ENCODE data around the gene ACER2. TPM values are rescaled to one million over a fixed set of nuclear protein-coding genes. Genes with fewer than 3 reads are reported as not detected.

The ACER2 gene
- total RNA-seq, 1 experiment from 2014 or later = 9.6 TPM

- Histone ChIP-seq H3K23ac (ENCODE audit: insufficient read length, low read depth, low read length) (no peak overlapping the region), H2AFZ (ENCODE audit: low read length) (no peak overlapping the region), H3K23me2 (ENCODE audit: insufficient read length, low read depth, low read length, poor library complexity, severe bottlenecking) (peaks cover 6% of the 10 kb centered on the region), H3K4me1 (ENCODE audit: insufficient read depth, low read length) (peaks cover 2% of the 10 kb centered on the region; the same call in 1 of the 2 replicates), H3K9me3 (ENCODE audit: control insufficient read depth, low read depth, low read length) (no peaks in the 10 kb centered on the region), H3K4ac (ENCODE audit: low read depth, low read length) (no peak overlapping the region), H4K91ac (ENCODE audit: insufficient read length, low read depth, low read length) (no peak overlapping the region), H2BK20ac (ENCODE audit: low read depth, low read length, poor library complexity, severe bottlenecking) (no peak overlapping the region), H3K79me2 (ENCODE audit: insufficient read depth, low read length) (peaks cover 8% of the 10 kb centered on the region; the same call in 1 of the 2 replicates), H3K27me3 (ENCODE audit: insufficient read depth, low read length) (no peaks in the 10 kb centered on the region), H4K20me1 (ENCODE audit: control insufficient read depth, insufficient read depth, insufficient read length) (no peaks in the 10 kb centered on the region), H2BK5ac (ENCODE audit: insufficient read length, low read length) (no peak overlapping the region), H4K8ac (replicated peaks; ENCODE audit: insufficient read length, low read depth, low read length) (no peak overlapping the region), H2BK12ac (ENCODE audit: insufficient read length, low read depth, low read length) (no peak overlapping the region), H3T11ph (ENCODE audit: low read length) (no peak overlapping the region), H3K27ac (ENCODE audit: insufficient read length, low read depth, low read length) (no peak overlapping the region), H3K9ac (ENCODE audit: extremely low read depth, insufficient read length, low read length) (peak overlapping the region; percentile 43), H2AK5ac (ENCODE audit: insufficient read length, low read length) (no peak overlapping the region), H2BK15ac (ENCODE audit: low read depth, low read length) (no peak overlapping the region), H3K4me2 (ENCODE audit: insufficient read depth, insufficient read length, low read length) (peak overlapping the region; percentile 88), H3K14ac (ENCODE audit: insufficient read depth, low read length) (no peak overlapping the region), H3K79me1 (ENCODE audit: insufficient read depth, low read depth, low read length, poor library complexity, severe bottlenecking) (no peaks in the 10 kb centered on the region), H3K18ac (ENCODE audit: insufficient read length, low read depth, low read length) (no peak overlapping the region), H3K56ac (ENCODE audit: insufficient read length, low read depth, low read length) (no peak overlapping the region), H4K5ac (ENCODE audit: insufficient read length, low read depth, low read length) (no peak overlapping the region), H2BK120ac (ENCODE audit: low read depth, low read length, poor library complexity, severe bottlenecking) (no peak overlapping the region)
- no peaks in the 10 kb centered on the region for H3K27me3 Mint-ChIP-seq (ENCODE audit: low read depth)
- peaks cover 2 to 3% of the 10 kb centered on the region in 2 experiments; a peak in 2 of 5 replicates for H3K9me3 Mint-ChIP-seq
- no peak for TF ChIP-seq CTCF (conservative IDR thresholded peaks at IDR 0.05)
- H3K4me1 Mint-ChIP-seq = peaks cover 21 to 28% of the 10 kb centered on the region in 2 experiments
- peaks cover 40 to 67% (median 66%) of the 10 kb centered on the region in 3 experiments for H3K36me3 Mint-ChIP-seq (ENCODE audit: insufficient read depth in 1 of 3, low read depth in 3 of 3)
- H3K27ac Mint-ChIP-seq = peak overlapping the region; percentile 62 to 100 (median 93); a peak in 6 of 7 replicates
- no peak for DNase-seq
- peak overlapping the region; percentile 100 for H3K4me3 Mint-ChIP-seq
- no CpG with 5 or more reads among the region's 4 CpGs for WGBS (ENCODE audit: extremely low coverage, insufficient read length, low lambda C conversion rate)
Measured at GRCh38 chr9:19378164-19378563, 30.6 kb upstream of the ACER2 start.

Data from H9 (cell line).